Umbilical cord (tissue), 2 donors: ENCODE measurements around the gene FRMPD4. TPM values are rescaled to one million over a fixed set of nuclear protein-coding genes. Genes with fewer than 3 reads are reported as not detected.

ENCODE experiments used
- DNase-seq: peaks from one replicate; pipeline ENCODE4 v3.0.0-alpha.2; 2015; ENCODE audit warnings: low spot score
- total RNA-seq: library from RNA; depleted of rRNA; stranded (reverse); fragments of >200 nt; gene quantifications from one replicate; pipeline ENCODE4 v1.2.3, GENCODE V29; 2014; ENCODE audit warnings: low replicate concordance; ENCODE audit not compliant: insufficient read depth

Gene FRMPD4
- total RNA-seq, 1 donor from 2014 or later: 4.6 TPM

GRCh38 chrX:12210196-12210815 lies 72.0 kb downstream of the FRMPD4 start:
- DNase-seq: peak; percentile 26

GRCh38 chrX:12210971-12211370 lies 72.7 kb downstream of the FRMPD4 start:
- peak; percentile 0 for DNase-seq

- no peak for DNase-seq
These were observed 85.4 kb downstream of the FRMPD4 start for GRCh38 chrX:12223650-12224049.

- no peak for DNase-seq
These were observed 86.8 kb downstream of the FRMPD4 start for GRCh38 chrX:12225107-12225506.

GRCh38 chrX:12227412-12228041 lies 89.3 kb downstream of the FRMPD4 start:
- DNase-seq: no peak

- no peak for DNase-seq
These were observed 90.6 kb downstream of the FRMPD4 start for GRCh38 chrX:12228862-12229261.

GRCh38 chrX:12229986-12230385 lies 91.7 kb downstream of the FRMPD4 start:
- no peak for DNase-seq

GRCh38 chrX:12234534-12235329 lies 96.5 kb downstream of the FRMPD4 start:
- DNase-seq: no peak

GRCh38 chrX:12236156-12236555 lies 97.9 kb downstream of the FRMPD4 start:
- DNase-seq: no peak

GRCh38 chrX:12237131-12237530 lies 98.9 kb downstream of the FRMPD4 start:
- no peak for DNase-seq

- DNase-seq: no peak
These were observed 99.5 kb downstream of the FRMPD4 start for GRCh38 chrX:12237771-12238170.

- DNase-seq: no peak
These were observed 101.2 kb downstream of the FRMPD4 start for GRCh38 chrX:12239356-12240082.

GRCh38 chrX:12240491-12240890 lies 102.2 kb downstream of the FRMPD4 start:
- DNase-seq: no peak

- DNase-seq: no peak
These were observed 102.8 kb downstream of the FRMPD4 start for GRCh38 chrX:12241026-12241425.

GRCh38 chrX:12245650-12246645 lies 107.7 kb downstream of the FRMPD4 start:
- no peak for DNase-seq

GRCh38 chrX:12249997-12250396 lies 111.7 kb downstream of the FRMPD4 start:
- DNase-seq: no peak

GRCh38 chrX:12263211-12263610 lies 124.9 kb downstream of the FRMPD4 start:
- no peak for DNase-seq

GRCh38 chrX:12269484-12269883 lies 131.2 kb downstream of the FRMPD4 start:
- no peak for DNase-seq

GRCh38 chrX:12278151-12278550 lies 139.9 kb downstream of the FRMPD4 start:
- DNase-seq: no peak

- no peak for DNase-seq
These were observed 144.7 kb downstream of the FRMPD4 start for GRCh38 chrX:12282991-12283390.
